GM19324 (cell line): ENCODE data around the gene KLF18.
"Not testable (repeated sequence)": the region's sequence is repeated elsewhere in the genome, so short reads cannot be mapped to it uniquely, and the experiment has no call there.

ENCODE experiments used
- ATAC-seq: cut with Tn5 transposase; IDR thresholded peaks from one replicate; pipeline ENCODE4 v1.9.1; 2021; ENCODE audit warnings: mild to moderate bottlenecking, moderate library complexity; ENCODE audit not compliant: unreplicated experiment, low FRiP score

Gene KLF18

DNA sequence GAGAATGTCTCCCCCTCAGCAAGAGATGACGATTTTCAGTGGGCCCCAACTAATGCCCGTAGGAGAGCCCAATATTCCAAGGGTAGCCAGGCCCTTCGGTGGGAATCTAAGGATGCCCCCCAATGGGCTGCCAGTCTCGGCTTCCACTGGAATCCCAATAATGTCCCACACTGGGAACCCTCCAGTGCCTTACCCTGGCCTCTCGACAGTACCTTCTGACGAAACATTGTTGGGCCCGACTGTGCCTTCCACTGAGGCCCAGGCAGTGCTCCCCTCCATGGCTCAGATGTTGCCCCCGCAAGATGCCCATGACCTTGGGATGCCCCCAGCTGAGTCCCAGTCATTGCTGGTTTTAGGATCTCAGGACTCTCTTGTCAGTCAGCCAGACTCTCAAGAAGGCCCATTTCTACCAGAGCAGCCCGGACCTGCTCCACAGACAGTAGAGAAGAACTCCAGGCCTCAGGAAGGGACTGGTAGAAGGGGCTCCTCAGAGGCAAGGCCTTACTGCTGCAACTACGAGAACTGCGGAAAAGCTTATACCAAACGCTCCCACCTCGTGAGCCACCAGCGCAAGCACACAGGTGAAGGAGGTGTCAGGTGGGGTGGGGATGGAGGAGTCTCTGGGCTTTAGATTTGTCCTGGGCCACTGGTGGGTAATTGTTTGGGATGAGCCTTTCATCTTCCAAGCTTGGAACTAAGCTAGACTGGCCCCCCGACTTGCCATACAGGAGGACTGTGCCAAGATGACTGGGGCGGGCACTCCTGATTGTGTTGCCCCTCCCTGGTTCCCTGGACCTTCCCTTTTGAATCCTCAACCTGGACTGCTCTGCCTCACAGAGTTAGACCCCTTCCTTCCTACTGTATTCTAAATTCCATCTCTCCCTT is 11.6 kb downstream of the KLF18 start:
- no peak for ATAC-seq

DNA sequence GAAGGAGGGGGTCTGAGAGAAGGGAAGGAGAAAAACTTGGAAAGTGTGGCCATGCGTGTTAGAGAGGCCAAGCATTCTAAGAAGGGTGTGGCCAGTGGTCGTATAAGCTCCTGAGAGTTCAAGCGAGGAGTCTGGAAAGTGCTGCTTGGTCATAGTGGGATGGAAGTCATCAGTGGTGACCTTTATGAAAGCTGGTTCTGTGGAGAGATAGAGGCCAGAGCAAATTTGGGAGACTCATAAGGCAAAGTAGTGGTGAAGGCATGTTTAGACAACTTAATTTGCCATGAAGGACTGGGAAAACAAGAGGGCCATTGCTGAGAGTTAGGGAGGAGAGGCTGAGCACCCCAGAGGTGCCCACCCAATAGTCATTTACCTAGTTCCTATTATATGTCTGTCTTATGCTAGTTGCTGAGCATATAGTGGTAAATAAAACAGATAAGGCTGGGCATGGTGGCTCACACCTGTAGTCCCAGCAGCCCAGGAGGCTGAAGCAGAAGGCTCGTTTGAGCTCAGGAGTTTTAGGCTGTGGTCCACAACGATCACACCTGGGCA is 21.0 kb downstream of the KLF18 start:
- no peak for ATAC-seq

- ATAC-seq = no peak
Measured at GRCh38 chr1:44119525-44119924, 21.9 kb downstream of the KLF18 start.

- no peak for ATAC-seq
Measured at GRCh38 chr1:44118682-44119081, 22.7 kb downstream of the KLF18 start, which contains the start of gene KLF17. KLF17 (plus strand) TSS chr1:44118821; CDS start chr1:44118908, 87 bp downstream.

- not testable (repeated sequence) for ATAC-seq
Measured at GRCh38 chr1:44117272-44117671, 24.2 kb downstream of the KLF18 start.

GRCh38 chr1:44114098-44114497 is 27.3 kb downstream of the KLF18 start:
- no peak for ATAC-seq

DNA sequence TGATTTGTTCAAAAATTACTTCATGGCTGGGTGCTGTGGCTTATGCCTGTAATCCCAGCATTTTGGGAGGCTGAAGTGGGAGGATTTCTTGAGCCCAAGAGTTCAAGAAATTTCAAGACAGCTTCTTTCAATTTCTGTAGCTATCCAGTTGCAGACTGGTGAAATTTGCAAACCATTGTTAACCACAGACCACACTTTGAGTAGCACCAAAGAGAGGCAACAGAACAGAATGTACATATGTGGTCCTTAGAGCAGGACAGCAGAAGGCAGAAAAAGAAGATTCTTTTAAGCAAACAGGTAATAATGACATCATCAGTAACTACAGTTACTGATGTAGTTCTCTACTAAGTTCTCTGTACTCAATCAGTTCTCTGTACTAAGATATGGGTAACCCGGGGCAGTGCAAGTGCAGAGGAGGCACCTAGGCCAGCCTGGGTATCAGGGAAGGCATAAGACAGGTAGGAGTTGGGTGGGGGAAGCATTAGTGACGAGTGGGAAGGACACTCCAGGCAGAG is 28.3 kb downstream of the KLF18 start:
- ATAC-seq = no peak

DNA sequence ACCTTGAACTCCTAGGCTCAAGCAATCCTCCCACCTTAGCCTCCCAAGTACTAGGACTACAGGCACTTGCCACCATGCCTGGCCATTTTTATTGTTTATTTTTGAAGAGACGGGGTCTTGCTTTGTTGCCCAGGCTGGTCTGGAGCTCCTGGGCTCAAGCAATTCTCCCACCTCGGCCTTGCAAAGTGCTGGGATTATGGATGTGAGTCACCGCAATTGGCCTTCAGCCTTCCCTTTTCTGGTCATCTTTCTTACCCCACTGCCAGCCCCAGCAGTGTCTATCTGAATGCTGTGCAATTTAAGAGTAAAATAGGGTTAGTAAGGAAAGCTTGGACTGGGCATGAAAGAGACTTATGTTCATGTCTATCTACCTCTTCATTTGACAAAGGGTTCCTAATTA is 28.9 kb downstream of the KLF18 start:
- no peak for ATAC-seq

- ATAC-seq = no peak
Measured at GRCh38 chr1:44111861-44112260, 29.6 kb downstream of the KLF18 start.

DNA sequence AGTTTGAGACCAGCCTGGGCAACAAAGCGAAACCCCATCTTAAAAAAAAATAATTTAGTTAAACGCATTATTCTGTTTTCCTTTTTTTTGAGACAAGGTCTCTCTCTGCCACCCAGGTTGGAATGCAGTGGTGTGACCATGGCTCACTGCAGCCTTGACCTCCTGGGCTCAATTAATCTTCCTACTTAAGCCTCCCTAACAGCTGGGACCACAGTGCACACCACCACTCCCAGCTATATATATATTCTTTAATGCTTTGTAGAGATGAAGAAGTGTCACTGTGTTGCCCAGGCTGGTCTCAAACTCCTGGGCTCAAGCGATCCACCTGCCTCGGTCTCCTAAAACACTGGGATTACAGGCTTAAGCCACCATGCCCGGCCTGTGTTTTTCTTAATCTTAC is 30.5 kb downstream of the KLF18 start:
- no peak for ATAC-seq

GRCh38 chr1:44108971-44109370 is 32.5 kb downstream of the KLF18 start:
- ATAC-seq = no peak

DNA sequence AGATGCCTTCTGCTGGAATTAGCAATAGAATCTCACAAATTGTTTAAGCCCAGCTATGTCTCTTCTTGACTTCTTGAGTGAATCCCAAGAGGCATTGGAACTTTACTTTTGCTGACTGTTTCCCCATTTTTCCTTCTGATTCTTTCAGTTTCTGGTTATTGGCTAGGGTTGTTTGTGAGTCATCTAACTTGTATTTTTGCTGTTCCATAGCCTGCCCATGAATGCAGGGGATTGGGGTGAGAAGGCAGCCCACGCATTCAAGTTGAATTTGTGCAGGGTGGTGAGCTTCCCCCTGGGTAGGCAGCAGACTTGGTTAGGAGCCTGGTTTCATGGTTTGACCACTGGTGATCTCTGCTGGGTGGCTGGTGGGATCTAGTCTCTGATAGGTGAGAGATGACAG is 33.2 kb downstream of the KLF18 start:
- no peak for ATAC-seq

- ATAC-seq = no peak
Measured at GRCh38 chr1:44105810-44106209, 35.6 kb downstream of the KLF18 start.

DNA sequence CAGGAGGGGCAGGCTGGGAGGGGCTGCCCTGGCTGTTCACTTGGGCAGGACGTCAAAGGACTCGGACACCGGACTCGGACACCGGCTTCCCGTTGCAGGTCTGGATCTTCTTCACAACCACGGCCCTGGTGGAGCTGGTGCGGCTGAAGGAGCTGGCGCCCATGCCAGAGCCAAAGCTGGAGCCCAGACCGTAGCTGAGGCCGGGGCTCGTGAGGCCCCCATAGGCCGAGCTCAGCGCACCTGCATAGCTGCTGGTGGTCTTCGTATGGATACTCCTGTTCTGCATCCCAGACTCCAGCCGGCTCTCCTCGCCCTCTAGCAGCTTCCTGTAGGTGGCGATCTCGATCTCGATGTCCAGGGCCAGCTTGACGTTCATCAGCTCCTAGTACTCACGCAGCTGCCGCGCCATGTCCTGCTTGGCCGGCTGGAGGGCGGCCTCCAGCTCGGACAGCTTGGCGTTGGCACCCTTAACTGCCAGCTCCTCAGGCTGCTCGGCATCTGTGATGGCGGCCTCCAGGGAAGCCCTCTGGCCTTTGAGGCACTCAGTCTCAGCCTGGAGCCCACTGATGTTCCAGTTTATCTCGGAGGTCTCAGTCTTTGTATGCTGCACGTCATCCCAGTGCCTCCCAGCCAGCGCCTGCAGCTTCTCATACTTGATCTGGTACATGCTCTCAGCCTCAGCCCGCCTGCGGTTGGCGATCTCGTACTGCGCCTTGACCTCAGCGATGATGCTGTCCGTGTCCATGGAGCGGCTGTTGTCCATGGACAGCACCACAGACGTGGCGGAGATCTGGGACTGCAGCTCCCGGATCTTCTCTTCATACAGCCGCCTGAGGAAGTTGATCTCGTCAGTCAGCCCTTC is 37.9 kb downstream of the KLF18 start:
- ATAC-seq = no peak

DNA sequence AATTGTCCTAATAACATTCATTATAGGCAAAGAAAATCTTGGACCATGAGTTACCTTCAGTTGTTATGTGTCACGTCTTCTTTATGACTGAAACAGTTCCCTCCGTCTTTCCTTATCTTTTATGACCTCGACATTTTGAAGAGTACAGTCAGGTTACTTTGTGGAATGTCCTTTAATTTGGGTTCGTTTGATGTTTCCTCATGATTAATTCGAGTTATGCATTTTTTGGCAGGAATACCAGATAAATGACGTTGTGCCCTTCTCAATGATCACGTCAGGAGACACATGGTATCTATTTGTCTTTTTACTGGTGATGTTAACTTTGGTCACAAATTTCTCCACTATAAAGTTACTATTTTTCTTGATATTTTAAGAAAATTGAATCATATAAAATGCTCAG is 40.1 kb downstream of the KLF18 start:
- no peak for ATAC-seq

- ATAC-seq = no peak
Measured at GRCh38 chr1:44100183-44100868, 41.1 kb downstream of the KLF18 start.

GRCh38 chr1:44094047-44094446 is 47.4 kb downstream of the KLF18 start:
- no peak for ATAC-seq

DNA sequence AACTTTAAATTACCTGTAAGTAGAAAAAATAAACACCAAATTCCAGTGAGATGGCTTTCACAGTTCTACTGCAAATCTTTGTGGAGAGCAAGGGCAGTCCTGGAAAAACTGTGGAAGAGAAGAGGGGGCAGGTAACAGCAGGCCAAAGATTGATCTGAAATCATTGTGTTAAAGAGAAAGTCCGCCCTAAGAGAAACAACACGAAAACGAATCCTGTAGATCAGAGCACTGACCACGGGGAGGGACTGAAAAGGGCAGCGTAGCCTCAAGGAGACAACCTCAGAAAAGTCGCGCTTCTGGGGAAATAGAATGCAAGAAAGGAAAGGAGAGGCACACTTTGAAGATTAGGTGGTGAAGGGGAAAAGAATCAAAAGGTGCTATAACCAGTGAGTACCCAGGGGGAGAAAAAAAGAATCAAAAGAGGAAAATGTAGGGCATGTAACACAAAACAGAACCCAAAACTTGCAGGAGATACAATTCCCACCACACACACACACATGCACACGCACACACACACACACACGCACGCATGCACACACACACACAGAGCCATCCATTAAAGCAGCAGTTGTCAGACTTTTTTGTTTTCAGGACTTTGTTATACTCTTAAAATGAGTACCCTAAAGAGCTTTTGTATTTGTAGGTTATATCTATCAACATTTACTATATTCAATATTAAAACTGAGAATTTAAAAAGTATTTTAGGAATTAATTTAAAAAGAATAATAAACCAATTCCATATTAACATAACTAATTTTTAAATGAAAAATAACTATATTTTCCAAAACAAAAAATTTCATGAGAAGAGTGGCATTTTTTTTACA is 50.8 kb downstream of the KLF18 start:
- ATAC-seq = no peak

- no peak for ATAC-seq
Measured at GRCh38 chr1:44089371-44090048, 51.9 kb downstream of the KLF18 start.
